GM21423 (cell line): ENCODE measurements around the gene OR4C11.

ENCODE experiments used
- ATAC-seq: cut with Tn5 transposase; IDR thresholded peaks from one replicate; pipeline ENCODE4 v1.9.1; 2021; ENCODE audit warnings: mild to moderate bottlenecking, moderate library complexity; ENCODE audit not compliant: unreplicated experiment

Gene OR4C11, protein sequence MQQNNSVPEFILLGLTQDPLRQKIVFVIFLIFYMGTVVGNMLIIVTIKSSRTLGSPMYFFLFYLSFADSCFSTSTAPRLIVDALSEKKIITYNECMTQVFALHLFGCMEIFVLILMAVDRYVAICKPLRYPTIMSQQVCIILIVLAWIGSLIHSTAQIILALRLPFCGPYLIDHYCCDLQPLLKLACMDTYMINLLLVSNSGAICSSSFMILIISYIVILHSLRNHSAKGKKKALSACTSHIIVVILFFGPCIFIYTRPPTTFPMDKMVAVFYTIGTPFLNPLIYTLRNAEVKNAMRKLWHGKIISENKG

GRCh38 chr11:55607545-55607944 lies at the start of gene OR4C11:
OR4C11 (minus strand) TSS chr11:55607645; CDS start chr11:55604373, 3,272 bp downstream.
- ATAC-seq: no peak

DNA sequence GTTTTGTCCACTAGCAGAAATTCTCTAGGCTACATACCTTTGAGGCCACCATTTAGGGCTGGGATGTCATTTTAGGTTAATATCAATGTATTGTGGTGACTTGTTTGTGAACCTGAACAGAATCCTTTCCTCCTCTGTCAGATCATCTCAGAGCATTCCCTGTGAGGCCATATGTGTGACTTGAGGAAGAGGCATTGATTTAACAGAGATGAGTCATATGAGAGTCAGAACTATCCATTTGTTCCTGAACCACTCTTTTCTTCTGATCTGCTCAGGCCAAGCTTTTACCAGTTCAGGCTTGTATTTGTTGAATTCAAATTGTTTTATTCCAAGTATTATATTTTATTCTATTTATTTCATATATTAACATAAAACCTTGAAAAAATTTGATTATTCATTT lies 47.7 kb upstream of the OR4C11 start:
- ATAC-seq: no peak

GRCh38 chr11:55652560-55652959 lies 45.1 kb upstream of the OR4C11 start:
- ATAC-seq: no peak

- no peak for ATAC-seq
Measured at GRCh38 chr11:55648027-55648426, 40.6 kb upstream of the OR4C11 start, which contains the start of gene OR4S2. OR4S2 (plus strand) TSS chr11:55648327; CDS start chr11:55650904, 2,577 bp downstream.

GRCh38 chr11:55634813-55635212 lies 27.4 kb upstream of the OR4C11 start, which contains the start of gene OR4P4:
OR4P4 (plus strand) TSS chr11:55635113.
- no peak for ATAC-seq

- no peak for ATAC-seq
Measured at GRCh38 chr11:55624531-55624930, 17.1 kb upstream of the OR4C11 start.

DNA sequence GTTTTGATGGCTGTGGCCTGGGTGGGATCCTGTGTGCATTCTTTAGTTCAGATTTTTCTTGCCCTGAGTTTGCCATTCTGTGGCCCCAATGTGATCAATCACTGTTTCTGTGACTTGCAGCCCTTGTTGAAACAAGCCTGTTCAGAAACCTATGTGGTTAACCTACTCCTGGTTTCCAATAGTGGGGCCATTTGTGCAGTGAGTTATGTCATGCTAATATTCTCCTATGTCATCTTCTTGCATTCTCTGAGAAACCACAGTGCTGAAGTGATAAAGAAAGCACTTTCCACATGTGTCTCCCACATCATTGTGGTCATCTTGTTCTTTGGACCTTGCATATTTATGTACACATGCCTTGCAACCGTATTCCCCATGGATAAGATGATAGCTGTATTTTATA lies 34.9 kb downstream of the OR4C11 start:
- no peak for ATAC-seq

- no peak for ATAC-seq
Measured at GRCh38 chr11:55571828-55572227, 35.6 kb downstream of the OR4C11 start, which contains the start of gene OR4C16. OR4C16 (plus strand) TSS chr11:55572128; CDS start chr11:55572128, 0 bp downstream.

- no peak for ATAC-seq
Measured at GRCh38 chr11:55554169-55554568, 53.3 kb downstream of the OR4C11 start, which contains the start of gene OR4C15. OR4C15 (plus strand) TSS chr11:55554469; CDS start chr11:55554469, 0 bp downstream.
